ENCODE measurements around the gene LRP3.

- TF ChIP-seq, protein P1, sequence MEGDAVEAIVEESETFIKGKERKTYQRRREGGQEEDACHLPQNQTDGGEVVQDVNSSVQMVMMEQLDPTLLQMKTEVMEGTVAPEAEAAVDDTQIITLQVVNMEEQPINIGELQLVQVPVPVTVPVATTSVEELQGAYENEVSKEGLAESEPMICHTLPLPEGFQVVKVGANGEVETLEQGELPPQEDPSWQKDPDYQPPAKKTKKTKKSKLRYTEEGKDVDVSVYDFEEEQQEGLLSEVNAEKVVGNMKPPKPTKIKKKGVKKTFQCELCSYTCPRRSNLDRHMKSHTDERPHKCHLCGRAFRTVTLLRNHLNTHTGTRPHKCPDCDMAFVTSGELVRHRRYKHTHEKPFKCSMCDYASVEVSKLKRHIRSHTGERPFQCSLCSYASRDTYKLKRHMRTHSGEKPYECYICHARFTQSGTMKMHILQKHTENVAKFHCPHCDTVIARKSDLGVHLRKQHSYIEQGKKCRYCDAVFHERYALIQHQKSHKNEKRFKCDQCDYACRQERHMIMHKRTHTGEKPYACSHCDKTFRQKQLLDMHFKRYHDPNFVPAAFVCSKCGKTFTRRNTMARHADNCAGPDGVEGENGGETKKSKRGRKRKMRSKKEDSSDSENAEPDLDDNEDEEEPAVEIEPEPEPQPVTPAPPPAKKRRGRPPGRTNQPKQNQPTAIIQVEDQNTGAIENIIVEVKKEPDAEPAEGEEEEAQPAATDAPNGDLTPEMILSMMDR (IDR thresholded peaks at IDR 0.05) = no peak
- TF ChIP-seq ZFX (IDR thresholded peaks at IDR 0.05; ENCODE audit: borderline replicate concordance) = no peak
Observed at GRCh38 chr19:33252971-33253370, 58.8 kb downstream of the LRP3 start.

Measured in 22Rv1 (cell line).